HTR-8/SVneo (cell line): ENCODE data around the gene PCDHB1.
A peak's percentile ranks its signal among the peaks of the same experiment; 100 is the strongest.
"Not testable (repeated sequence)": the region's sequence is repeated elsewhere in the genome, so short reads cannot be mapped to it uniquely, and the experiment has no call there.

Experiments used
- DNase-seq: peaks from one replicate; pipeline ENCODE4 v3.0.0; 2011; ENCODE audit warnings: low spot score, mixed read lengths; ENCODE audit not compliant: insufficient read length
- FAIRE-seq: peaks from 2 replicates; lab custom pipeline; 2011; peaks lifted over from hg19 to GRCh38; lab: Jason Lieb, UNC

Gene PCDHB1

GRCh38 chr5:141077826-141078225 lies 26.7 kb downstream of the PCDHB1 start:
- DNase-seq: no peak
- no peak for FAIRE-seq

- DNase-seq (no peak), FAIRE-seq (no peak)
Observed at GRCh38 chr5:141082228-141082627, 31.1 kb downstream of the PCDHB1 start.

GRCh38 chr5:141084487-141084989 lies 33.4 kb downstream of the PCDHB1 start:
- no peak for FAIRE-seq
- DNase-seq: peak; percentile 76

- FAIRE-seq: no peak
Observed at GRCh38 chr5:141094481-141095262, 43.5 kb downstream of the PCDHB1 start, which contains the start of gene PCDHB2. Gene PCDHB2 (plus strand): TSS chr5:141094615. CDS start chr5:141094791, 176 bp downstream.

GRCh38 chr5:141095263-141095641 lies 44.1 kb downstream of the PCDHB1 start:
- no peak for FAIRE-seq

More at GRCh38 chr5:141094481-141095262, 43.5 kb downstream of the PCDHB1 start, which contains the start of gene PCDHB2:
- DNase-seq: no peak

GRCh38 chr5:141096181-141096580 lies 45.0 kb downstream of the PCDHB1 start:
- FAIRE-seq, DNase-seq: not testable (repeated sequence)

More at GRCh38 chr5:141095263-141095641, 44.1 kb downstream of the PCDHB1 start:
- DNase-seq: no peak

GRCh38 chr5:141096586-141096985 lies 45.4 kb downstream of the PCDHB1 start:
- DNase-seq, FAIRE-seq: not testable (repeated sequence)

- FAIRE-seq (peak; percentile 77), DNase-seq (peak; percentile 78)
Observed at GRCh38 chr5:141100243-141100805, 49.1 kb downstream of the PCDHB1 start, which contains the start of gene PCDHB3. Gene PCDHB3 (plus strand): TSS chr5:141100473. CDS start chr5:141100650, 177 bp downstream.

GRCh38 chr5:141101059-141101458 lies 49.9 kb downstream of the PCDHB1 start:
- FAIRE-seq: no peak
- peak; percentile 32 for DNase-seq

GRCh38 chr5:141102070-141102469 lies 50.9 kb downstream of the PCDHB1 start:
- FAIRE-seq: not testable (repeated sequence)

GRCh38 chr5:141102471-141102870 lies 51.3 kb downstream of the PCDHB1 start:
- not testable (repeated sequence) for FAIRE-seq, DNase-seq

More at GRCh38 chr5:141102070-141102469, 50.9 kb downstream of the PCDHB1 start:
- DNase-seq: not testable (repeated sequence)

GRCh38 chr5:141105350-141105749 lies 54.2 kb downstream of the PCDHB1 start:
- FAIRE-seq (no peak), DNase-seq (no peak)
